Tibial artery (tissue), 4 donors: Measurements from ENCODE around the gene ADM2.

ENCODE experiments used
- DNase-seq, 2 donors: peaks; one replicate each; pipeline ENCODE4 v3.0.0-alpha.2; 2019
- H3K27ac ChIP-seq, 2 donors: fragments of 200-600 bp; sonication (generic) in 1 of 2; 1 replicate in 1 of 2; 2 replicates in 1 of 2; pipeline ENCODE4 v1.5.1; 2018 to 2019; ENCODE audit warnings: mild to moderate bottlenecking in 1 of 2
- H3K27me3 ChIP-seq, 2 donors: fragments of 200-600 bp; sonication (generic) in 1 of 2; one replicate each; pipeline versions ENCODE4 v1.5.1 to v1.6.0; 2016 to 2019
- H3K36me3 ChIP-seq, 3 donors: fragments of 200-600 bp; sonication (generic) in 2 of 3; one replicate each; pipeline ENCODE4 v1.5.1; 2016 to 2019; ENCODE audit warnings: mild to moderate bottlenecking in 2 of 3
- H3K4me1 ChIP-seq, 4 donors: fragments of 200-600 bp; sonication (generic) in 2 of 4; 1 replicate in 3 of 4; 2 replicates in 1 of 4; pipeline ENCODE4 v1.5.1; 2016 to 2019
- H3K4me3 ChIP-seq, 2 donors: fragments of 200-600 bp; sonication (generic) in 1 of 2; 1 replicate in 1 of 2; 2 replicates in 1 of 2; pipeline ENCODE4 v1.5.1; 2018 to 2019; ENCODE audit warnings: mild to moderate bottlenecking in 2 of 2
- H3K9me3 ChIP-seq, 3 donors: fragments of 200-600 bp; sonication (generic) in 1 of 3; one replicate each; pipeline ENCODE4 v1.5.1; 2016 to 2019
- CTCF ChIP-seq, 2 experiments: fragments of 200-600 bp in 1 of 2; fragments of 450-650 bp in 1 of 2; IDR thresholded peaks; one replicate each; pipeline ENCODE4 v1.5.1; 2017 to 2019; ENCODE audit warnings: antibody characterized with exemption in 2 of 2, mild to moderate bottlenecking in 1 of 2, moderate library complexity in 1 of 2
- intact Hi-C: fragments of 100-400 bp; cut with DNase I; formaldehyde crosslinking; loops from one replicate; pipeline ENCODE4 v1.15.0; 2023; ENCODE audit warnings: low total_unique reads

ADM2 gene

GRCh38 chr22:50497093-50497492 lies 15.8 kb downstream of the ADM2 start:
- no peak for TF ChIP-seq CTCF (IDR thresholded peaks at IDR 0.05)
- no peak for DNase-seq
- Histone ChIP-seq H3K36me3 (peaks cover 0 to 2% (median 0%) of the 10 kb centered on the region in 3 donors), H3K4me1 (no peaks in the 10 kb centered on the region), H3K4me3 (no peak overlapping the region), H3K27me3 (no peaks in the 10 kb centered on the region), H3K9me3 (no peaks in the 10 kb centered on the region), H3K27ac (no peak overlapping the region)
- intact Hi-C loops: no loop called here

GRCh38 chr22:50498322-50498890 lies 17.1 kb downstream of the ADM2 start:
- intact Hi-C loops: no loop called here
- TF ChIP-seq CTCF (IDR thresholded peaks at IDR 0.05): peak; percentile 38 to 44

GRCh38 chr22:50500452-50500851 lies 19.1 kb downstream of the ADM2 start:
- Histone ChIP-seq H3K4me3 (no peak overlapping the region), H3K27me3 (no peaks in the 10 kb centered on the region), H3K4me1 (peaks cover 0 to 5% (median under 1%) of the 10 kb centered on the region in 4 donors), H3K27ac (no peak overlapping the region), H3K36me3 (peaks cover 26 to 33% (median 29%) of the 10 kb centered on the region in 3 donors), H3K9me3 (no peaks in the 10 kb centered on the region)
- no peak for DNase-seq
- no peak for TF ChIP-seq CTCF (IDR thresholded peaks at IDR 0.05)
- intact Hi-C loops: loop anchor here (10.0 kb wide), 1 partner anchor 256 kb away; the partner anchor contains the start of gene TUBGCP6

More at GRCh38 chr22:50498322-50498890, 17.1 kb downstream of the ADM2 start:
- H3K4me1 ChIP-seq: no peaks in the 10 kb centered on the region
- no peak overlapping the region for H3K4me3 ChIP-seq
- H3K27me3 ChIP-seq: no peaks in the 10 kb centered on the region
- H3K27ac ChIP-seq: no peak overlapping the region
- H3K36me3 ChIP-seq: peaks cover 12 to 16% (median 13%) of the 10 kb centered on the region in 3 donors
- H3K9me3 ChIP-seq: no peaks in the 10 kb centered on the region
- peak in 1 of 2 donors; percentile 55 for DNase-seq

GRCh38 chr22:50502096-50502495 lies 20.8 kb downstream of the ADM2 start:
- TF ChIP-seq CTCF (IDR thresholded peaks at IDR 0.05): no peak
- Histone ChIP-seq H3K4me3 (no peak overlapping the region), H3K27ac (no peak overlapping the region), H3K36me3 (peaks cover 32 to 40% (median 34%) of the 10 kb centered on the region in 3 donors), H3K4me1 (peaks cover 0 to 21% (median 14%) of the 10 kb centered on the region in 4 donors), H3K9me3 (no peaks in the 10 kb centered on the region), H3K27me3 (no peaks in the 10 kb centered on the region)
- intact Hi-C loops: loop anchor here (10.0 kb wide), 1 partner anchor 257 kb away; the partner anchor contains the start of gene TUBGCP6
- DNase-seq: no peak

GRCh38 chr22:50502628-50503474 lies 21.5 kb downstream of the ADM2 start:
- H3K9me3 ChIP-seq: no peaks in the 10 kb centered on the region
- no peaks in the 10 kb centered on the region for H3K27me3 ChIP-seq
- peaks cover 32 to 40% (median 34%) of the 10 kb centered on the region in 3 donors for H3K36me3 ChIP-seq
- TF ChIP-seq CTCF (IDR thresholded peaks at IDR 0.05): no peak
- DNase-seq: no peak
- intact Hi-C loops: loop anchor here (10.0 kb wide), 1 partner anchor 258 kb away; the partner anchor contains the start of gene TUBGCP6
- no peak overlapping the region for H3K27ac ChIP-seq
- H3K4me3 ChIP-seq: no peak overlapping the region
- H3K4me1 ChIP-seq: peaks cover 0 to 22% (median 14%) of the 10 kb centered on the region in 4 donors
